Measurements from ENCODE around the gene CDH23. TPM values are rescaled to one million over a fixed set of nuclear protein-coding genes. Genes with fewer than 3 reads are reported as not detected.
A peak's percentile ranks its signal among the peaks of the same experiment; 100 is the strongest.

The CDH23 gene
- total RNA-seq, 1 donor from 2014 or later: 1.3 TPM

GRCh38 chr10:71756311-71757191 lies 359.8 kb downstream of the CDH23 start:
- intact Hi-C loops (cut with micrococcal nuclease): loop anchor here (1.0 to 2.0 kb wide), 4 partner anchors 8 to 30 kb away; no protein-coding TSS in a partner anchor
- Mint-ChIP-seq H3K4me1 (peaks cover 74% of the 10 kb centered on the region), H3K36me3 (ENCODE audit: low read depth) (peaks cover 67% of the 10 kb centered on the region)

GRCh38 chr10:71757399-71757922 lies 360.7 kb downstream of the CDH23 start:
- Mint-ChIP-seq H3K4me3 (peak overlapping the region; percentile 74), H3K36me3 (ENCODE audit: low read depth) (peaks cover 63% of the 10 kb centered on the region), H3K4me1 (peaks cover 70% of the 10 kb centered on the region), H3K27ac (peak overlapping the region; percentile 92), H3K27me3 (no peaks in the 10 kb centered on the region), H3K9me3 (no peaks in the 10 kb centered on the region)
- intact Hi-C loops (cut with micrococcal nuclease): loop anchor here (1.0 to 2.0 kb wide), 2 partner anchors 17 to 31 kb away; no protein-coding TSS in a partner anchor
- peak; percentile 71 for DNase-seq

More at GRCh38 chr10:71756311-71757191, 359.8 kb downstream of the CDH23 start:
- Mint-ChIP-seq H3K9me3 (no peaks in the 10 kb centered on the region), H3K4me3 (peak overlapping the region; percentile 74), H3K27me3 (no peaks in the 10 kb centered on the region), H3K27ac (peak overlapping the region; percentile 92)
- DNase-seq: peak; percentile 82

GRCh38 chr10:71761105-71761511 lies 364.4 kb downstream of the CDH23 start:
- Mint-ChIP-seq H3K27me3 (no peaks in the 10 kb centered on the region), H3K9me3 (no peaks in the 10 kb centered on the region), H3K36me3 (ENCODE audit: low read depth) (peaks cover 55% of the 10 kb centered on the region), H3K27ac (peak overlapping the region; percentile 59), H3K4me1 (peaks cover 73% of the 10 kb centered on the region), H3K4me3 (peak overlapping the region; percentile 7)
- intact Hi-C loops (cut with micrococcal nuclease): no loop called here
- peak; percentile 58 for DNase-seq

- H3K4me1 Mint-ChIP-seq: peaks cover 72% of the 10 kb centered on the region
- H3K27me3 Mint-ChIP-seq: no peaks in the 10 kb centered on the region
Observed at GRCh38 chr10:71761541-71762113, 364.9 kb downstream of the CDH23 start.

GRCh38 chr10:71762324-71762723 lies 365.6 kb downstream of the CDH23 start:
- Mint-ChIP-seq H3K36me3 (ENCODE audit: low read depth) (peaks cover 57% of the 10 kb centered on the region), H3K4me1 (peaks cover 70% of the 10 kb centered on the region), H3K4me3 (no peak overlapping the region), H3K9me3 (no peaks in the 10 kb centered on the region), H3K27ac (peak overlapping the region; percentile 25), H3K27me3 (no peaks in the 10 kb centered on the region)
- intact Hi-C loops (cut with micrococcal nuclease): no loop called here
- no peak for DNase-seq

More at GRCh38 chr10:71761541-71762113, 364.9 kb downstream of the CDH23 start:
- Mint-ChIP-seq H3K27ac (peak overlapping the region; percentile 59), H3K36me3 (ENCODE audit: low read depth) (peaks cover 53% of the 10 kb centered on the region), H3K4me3 (no peak overlapping the region), H3K9me3 (no peaks in the 10 kb centered on the region)
- no peak for DNase-seq
- intact Hi-C loops (cut with micrococcal nuclease): no loop called here

- intact Hi-C loops (cut with micrococcal nuclease): no loop called here
- Mint-ChIP-seq H3K4me1 (peaks cover 69% of the 10 kb centered on the region), H3K27ac (peak overlapping the region; percentile 45), H3K4me3 (no peak overlapping the region), H3K27me3 (no peaks in the 10 kb centered on the region), H3K9me3 (no peaks in the 10 kb centered on the region), H3K36me3 (ENCODE audit: low read depth) (peaks cover 65% of the 10 kb centered on the region)
- DNase-seq: no peak
Observed at GRCh38 chr10:71763352-71764127, 366.8 kb downstream of the CDH23 start.

GRCh38 chr10:71765176-71765904 lies 368.6 kb downstream of the CDH23 start:
- no peak overlapping the region for H3K4me3 Mint-ChIP-seq
- no peak for DNase-seq

GRCh38 chr10:71765906-71766716 lies 369.4 kb downstream of the CDH23 start:
- Mint-ChIP-seq H3K36me3 (ENCODE audit: low read depth) (peaks cover 63% of the 10 kb centered on the region), H3K4me3 (no peak overlapping the region)

More at GRCh38 chr10:71765176-71765904, 368.6 kb downstream of the CDH23 start:
- Mint-ChIP-seq H3K4me1 (peaks cover 74% of the 10 kb centered on the region), H3K9me3 (no peaks in the 10 kb centered on the region), H3K27ac (peak overlapping the region; percentile 79), H3K27me3 (no peaks in the 10 kb centered on the region), H3K36me3 (ENCODE audit: low read depth) (peaks cover 65% of the 10 kb centered on the region)
- intact Hi-C loops (cut with micrococcal nuclease): no loop called here

GRCh38 chr10:71766717-71767419 lies 370.1 kb downstream of the CDH23 start:
- Mint-ChIP-seq H3K4me3 (peak overlapping the region; percentile 69), H3K36me3 (ENCODE audit: low read depth) (peaks cover 66% of the 10 kb centered on the region), H3K4me1 (peaks cover 73% of the 10 kb centered on the region), H3K27me3 (no peaks in the 10 kb centered on the region), H3K27ac (peak overlapping the region; percentile 91), H3K9me3 (no peaks in the 10 kb centered on the region)
- DNase-seq: peak; percentile 74
- intact Hi-C loops (cut with micrococcal nuclease): no loop called here

More at GRCh38 chr10:71765906-71766716, 369.4 kb downstream of the CDH23 start:
- intact Hi-C loops (cut with micrococcal nuclease): no loop called here
- H3K9me3 Mint-ChIP-seq: no peaks in the 10 kb centered on the region
- no peaks in the 10 kb centered on the region for H3K27me3 Mint-ChIP-seq
- no peak for DNase-seq
- peak overlapping the region; percentile 91 for H3K27ac Mint-ChIP-seq
- peaks cover 74% of the 10 kb centered on the region for H3K4me1 Mint-ChIP-seq

GRCh38 chr10:71767420-71768035 lies 370.8 kb downstream of the CDH23 start:
- Mint-ChIP-seq H3K36me3 (ENCODE audit: low read depth) (peaks cover 65% of the 10 kb centered on the region), H3K27me3 (no peaks in the 10 kb centered on the region), H3K4me3 (peak overlapping the region; percentile 78), H3K27ac (peak overlapping the region; percentile 91), H3K9me3 (no peaks in the 10 kb centered on the region), H3K4me1 (peaks cover 75% of the 10 kb centered on the region)
- intact Hi-C loops (cut with micrococcal nuclease): no loop called here
- no peak for DNase-seq

GRCh38 chr10:71769279-71769823 lies 372.6 kb downstream of the CDH23 start:
- DNase-seq: peak; percentile 75
- Mint-ChIP-seq H3K9me3 (no peaks in the 10 kb centered on the region), H3K36me3 (ENCODE audit: low read depth) (peaks cover 59% of the 10 kb centered on the region), H3K4me1 (peaks cover 69% of the 10 kb centered on the region), H3K27me3 (no peaks in the 10 kb centered on the region), H3K4me3 (peak overlapping the region; percentile 85), H3K27ac (peak overlapping the region; percentile 96)
- intact Hi-C loops (cut with micrococcal nuclease): loop anchor here (1.0 kb wide), 2 partner anchors 13 to 43 kb away; no protein-coding TSS in a partner anchor

All from activated CD4-positive, alpha-beta T cell treated with anti-CD3 and anti-CD28 coated beads, Interleukin-2, amount 10 ng/mL, durations not matched to agents 24 days and 14 days (primary cell).